CD4-positive, alpha-beta T cell treated with Interferon gamma for 1 hour (primary cell): ENCODE results near the gene ANKRD40.
"Not testable (repeated sequence)": the region's sequence is repeated elsewhere in the genome, so short reads cannot be mapped to it uniquely, and the experiment has no call there.

Experiments used
- DNase-seq: peaks from one replicate; pipeline ENCODE4 v3.0.0-alpha.2; 2020

The ANKRD40 gene

GRCh38 chr17:50710025-50710424 lies 2.3 kb upstream of the ANKRD40 start:
- DNase-seq, result no peak

GRCh38 chr17:50709053-50709452 lies 1.3 kb upstream of the ANKRD40 start:
- DNase-seq, result not testable (repeated sequence)

DNA sequence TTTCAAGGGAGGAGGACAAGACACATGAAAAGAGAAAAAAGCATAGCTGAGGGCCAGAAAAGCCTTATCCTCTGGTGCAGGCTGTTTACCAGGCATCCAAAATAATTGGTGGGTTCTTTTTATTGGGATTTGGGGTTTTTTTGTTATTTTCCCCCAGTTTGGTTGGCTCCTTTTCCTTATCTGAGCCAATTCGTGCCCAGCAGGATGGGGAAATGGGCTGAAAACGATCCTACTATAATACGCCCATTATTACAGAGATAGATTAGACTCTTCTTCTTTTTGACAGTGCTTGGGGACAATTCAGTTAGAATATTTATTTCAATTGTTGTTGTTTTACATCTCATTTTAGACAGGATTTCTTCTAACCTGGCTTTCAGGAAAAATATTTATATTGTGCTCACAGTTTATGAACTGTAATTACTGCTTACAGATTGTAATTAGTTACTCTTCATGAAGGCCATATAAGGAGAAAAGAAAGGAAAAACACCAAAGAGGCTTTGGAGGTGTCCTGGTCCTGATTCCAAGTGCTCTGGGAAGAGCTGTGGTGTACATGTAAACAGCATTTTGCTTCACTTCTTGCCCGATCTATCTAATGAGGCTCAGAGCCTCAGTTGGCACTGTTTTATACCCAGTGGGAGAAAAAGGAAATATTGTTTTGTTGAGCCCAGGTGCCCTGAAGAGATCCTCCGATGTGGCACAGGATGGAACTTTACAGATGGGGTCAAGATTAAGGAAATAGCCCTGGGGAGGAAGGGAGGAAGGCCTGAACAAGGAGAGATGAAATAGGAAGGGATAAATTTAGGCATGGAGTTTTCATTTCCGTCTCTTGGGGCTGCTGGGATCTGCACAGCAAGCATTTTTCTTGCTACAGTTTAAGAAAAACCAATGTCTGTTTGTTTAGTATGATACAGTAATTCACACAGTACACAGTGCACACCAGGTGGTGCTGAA lies 611 bp upstream of the ANKRD40 start:
- DNase-seq, result no peak

DNA sequence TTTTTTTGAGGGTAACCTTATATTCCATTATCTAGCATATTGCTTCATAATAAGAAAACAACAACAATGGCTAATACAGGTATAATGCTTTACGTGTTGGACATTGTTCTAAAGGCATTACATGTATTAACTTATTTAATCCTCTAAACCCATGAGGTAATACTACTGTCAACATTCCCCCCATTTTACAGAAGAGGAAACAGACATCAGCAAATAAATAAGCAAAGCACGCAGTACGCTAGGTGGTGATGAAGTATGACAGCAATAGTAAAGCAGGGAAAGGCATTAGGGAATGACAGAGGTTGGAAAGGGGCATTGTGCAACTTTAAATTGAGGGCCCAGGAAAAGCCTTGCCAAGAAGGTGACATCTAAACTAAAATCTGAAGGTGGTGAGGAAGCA lies 4.6 kb downstream of the ANKRD40 start:
- DNase-seq, result no peak

- DNase-seq, result no peak
Measured at GRCh38 chr17:50699410-50699809, 8.3 kb downstream of the ANKRD40 start.

DNA sequence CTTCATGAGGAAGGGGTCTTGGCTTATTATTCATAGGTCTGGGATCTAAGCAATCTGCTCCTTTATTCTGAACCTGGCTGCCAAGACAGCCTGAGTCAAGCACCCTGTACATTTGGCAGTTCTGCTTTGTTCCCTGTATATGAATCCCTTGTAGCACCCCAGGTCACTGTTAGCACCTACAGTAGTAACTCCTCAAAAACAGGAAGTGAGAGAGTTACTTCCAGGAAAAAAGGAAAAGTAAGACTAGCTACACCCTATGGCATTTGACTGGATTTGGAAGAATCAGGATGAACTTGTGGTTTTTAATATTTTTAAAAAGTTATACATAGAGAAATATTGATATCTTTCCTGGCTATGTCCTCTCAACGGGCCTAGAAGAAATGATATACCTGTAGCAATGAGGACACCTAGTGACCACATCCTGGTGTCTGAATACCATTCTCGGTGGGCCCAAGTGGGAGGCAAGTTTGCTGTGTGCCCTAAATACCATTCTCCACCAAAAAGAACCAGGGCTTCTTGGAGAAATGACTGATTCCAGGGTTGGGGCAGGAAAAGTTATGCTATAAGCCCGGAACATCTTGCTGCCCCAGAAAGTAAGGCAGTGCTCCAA lies 9.9 kb downstream of the ANKRD40 start:
- no peak for DNase-seq

- no peak for DNase-seq
Measured at GRCh38 chr17:50697062-50697461, 10.7 kb downstream of the ANKRD40 start.

GRCh38 chr17:50696365-50696879 lies 11.3 kb downstream of the ANKRD40 start:
- no peak for DNase-seq

- DNase-seq, result no peak
Measured at GRCh38 chr17:50693036-50693682, 14.6 kb downstream of the ANKRD40 start.

- no peak for DNase-seq
Measured at GRCh38 chr17:50692448-50693035, 15.2 kb downstream of the ANKRD40 start.

- DNase-seq, result no peak
Measured at GRCh38 chr17:50691550-50692447, 15.9 kb downstream of the ANKRD40 start.

DNA sequence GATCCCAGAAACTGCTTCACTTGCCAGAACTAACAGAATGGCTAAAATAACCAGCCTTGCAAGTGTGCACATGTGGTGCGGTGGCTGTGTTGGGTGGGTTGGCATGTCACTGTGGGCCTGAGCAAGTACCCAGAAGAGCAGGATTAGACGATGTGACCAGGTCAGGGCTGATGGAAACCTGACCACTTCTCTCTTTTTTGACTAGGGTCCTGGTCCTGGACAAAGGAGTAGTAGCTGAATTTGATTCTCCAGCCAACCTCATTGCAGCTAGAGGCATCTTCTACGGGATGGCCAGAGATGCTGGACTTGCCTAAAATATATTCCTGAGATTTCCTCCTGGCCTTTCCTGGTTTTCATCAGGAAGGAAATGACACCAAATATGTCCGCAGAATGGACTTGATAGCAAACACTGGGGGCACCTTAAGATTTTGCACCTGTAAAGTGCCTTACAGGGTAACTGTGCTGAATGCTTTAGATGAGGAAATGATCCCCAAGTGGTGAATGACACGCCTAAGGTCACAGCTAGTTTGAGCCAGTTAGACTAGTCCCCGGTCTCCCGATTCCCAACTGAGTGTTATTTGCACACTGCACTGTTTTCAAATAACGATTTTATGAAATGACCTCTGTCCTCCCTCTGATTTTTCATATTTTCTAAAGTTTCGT lies 16.7 kb downstream of the ANKRD40 start:
- no peak for DNase-seq

DNA sequence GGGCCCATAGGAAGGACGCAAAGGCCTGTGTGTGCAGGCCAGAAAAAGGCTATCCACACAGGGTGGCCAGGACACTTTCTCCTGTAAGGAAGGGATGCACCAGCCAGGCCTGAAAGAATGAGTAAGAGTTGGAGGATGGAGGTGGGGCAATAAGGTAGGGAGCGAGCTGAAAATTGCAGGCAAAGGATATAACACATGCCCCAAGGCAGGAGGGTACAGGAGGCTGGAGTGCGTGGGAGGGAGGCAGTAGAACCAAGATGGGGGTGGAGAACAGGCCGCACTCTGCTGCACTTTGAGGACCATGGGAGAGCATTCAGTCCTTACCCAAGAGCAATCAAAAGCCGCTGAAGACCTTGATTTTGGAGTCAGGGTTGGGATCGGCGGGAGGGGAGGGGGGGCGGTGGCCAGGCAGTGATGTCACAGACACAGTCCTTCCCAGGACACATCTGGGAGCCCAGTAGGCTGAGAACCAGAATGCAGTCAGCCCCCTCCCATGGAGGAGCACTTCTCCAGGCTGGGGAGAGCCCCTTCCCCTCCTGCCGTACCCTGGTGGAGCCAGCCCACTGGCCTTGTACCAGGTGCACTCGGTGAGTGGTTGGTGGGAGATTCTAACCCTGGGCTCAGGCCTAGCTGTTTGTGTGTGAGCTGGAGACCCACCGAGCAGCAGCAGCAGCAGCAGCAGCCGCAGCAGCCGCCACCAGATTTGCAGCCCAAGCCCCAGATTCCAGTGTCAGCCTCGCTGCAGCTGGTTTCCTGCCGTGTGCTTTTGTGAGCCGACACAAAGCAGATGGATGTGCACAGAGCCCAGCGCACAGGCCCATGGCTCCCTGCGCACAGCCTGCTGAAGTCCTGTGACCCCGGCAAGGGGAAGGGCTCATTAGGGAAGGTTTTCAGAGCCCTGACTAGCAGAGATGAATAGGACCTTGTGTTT lies 17.5 kb downstream of the ANKRD40 start:
- no peak for DNase-seq

GRCh38 chr17:50689251-50689650 lies 18.5 kb downstream of the ANKRD40 start:
- no peak for DNase-seq

- DNase-seq, result no peak
Measured at GRCh38 chr17:50688245-50688644, 19.5 kb downstream of the ANKRD40 start.

GRCh38 chr17:50687200-50688066 lies 20.3 kb downstream of the ANKRD40 start:
- DNase-seq, result no peak

- no peak for DNase-seq
Measured at GRCh38 chr17:50686494-50687199, 21.1 kb downstream of the ANKRD40 start.

GRCh38 chr17:50685691-50686493 lies 21.8 kb downstream of the ANKRD40 start:
- DNase-seq, result no peak
